CD4-positive, alpha-beta T cell treated with Interleukin-10 for 1 hour (primary cell): ENCODE measurements around the gene NUP93.
"Not testable (repeated sequence)": the region's sequence is repeated elsewhere in the genome, so short reads cannot be mapped to it uniquely, and the experiment has no call there.

ENCODE experiments used
- DNase-seq: peaks from one replicate; pipeline ENCODE4 v3.0.0-alpha.2; 2020

NUP93 gene

DNA sequence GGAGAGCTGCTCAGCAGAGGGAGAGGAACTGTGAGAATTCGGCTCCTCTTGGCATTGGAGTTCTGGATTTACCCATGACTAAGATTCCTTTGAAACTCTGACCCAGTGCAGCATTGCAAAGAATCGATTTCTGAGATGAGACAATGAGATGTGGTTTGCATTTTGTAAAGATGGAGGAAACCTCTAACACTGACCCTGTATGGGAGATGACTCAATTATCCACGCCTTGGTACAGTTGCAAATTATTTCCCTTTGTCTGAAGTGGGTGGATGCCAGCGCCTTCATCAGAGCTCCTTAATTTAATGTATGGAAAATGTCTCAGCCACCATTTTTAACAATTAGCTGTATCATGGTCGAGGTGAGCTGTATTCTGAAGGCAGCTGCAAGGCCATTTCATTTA is 53.4 kb downstream of the NUP93 start:
- no peak for DNase-seq

- no peak for DNase-seq
Measured at GRCh38 chr16:56785317-56785716, 55.4 kb downstream of the NUP93 start.

- DNase-seq: no peak
Measured at GRCh38 chr16:56787167-56787566, 57.2 kb downstream of the NUP93 start.

GRCh38 chr16:56788435-56788834 is 58.5 kb downstream of the NUP93 start:
- no peak for DNase-seq

DNA sequence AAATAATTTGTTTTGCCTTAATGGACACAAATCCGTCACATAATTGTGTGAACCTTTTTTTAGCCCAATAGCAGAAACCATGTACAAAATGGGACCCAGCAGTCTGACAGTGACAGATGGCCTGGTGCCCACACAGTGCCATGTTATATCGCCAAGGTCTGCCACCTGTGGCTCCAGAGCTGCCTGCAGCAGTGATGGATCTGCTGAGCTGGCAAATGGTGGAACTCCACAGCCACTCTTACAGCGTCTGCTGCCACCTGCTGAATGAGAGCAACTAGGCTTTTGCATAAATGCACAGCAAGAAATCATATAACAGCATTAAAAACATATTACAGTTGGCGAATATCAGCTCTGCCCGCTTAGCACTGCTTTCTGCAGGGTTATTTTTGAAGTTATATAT is 59.4 kb downstream of the NUP93 start:
- peak; percentile 26 for DNase-seq

DNA sequence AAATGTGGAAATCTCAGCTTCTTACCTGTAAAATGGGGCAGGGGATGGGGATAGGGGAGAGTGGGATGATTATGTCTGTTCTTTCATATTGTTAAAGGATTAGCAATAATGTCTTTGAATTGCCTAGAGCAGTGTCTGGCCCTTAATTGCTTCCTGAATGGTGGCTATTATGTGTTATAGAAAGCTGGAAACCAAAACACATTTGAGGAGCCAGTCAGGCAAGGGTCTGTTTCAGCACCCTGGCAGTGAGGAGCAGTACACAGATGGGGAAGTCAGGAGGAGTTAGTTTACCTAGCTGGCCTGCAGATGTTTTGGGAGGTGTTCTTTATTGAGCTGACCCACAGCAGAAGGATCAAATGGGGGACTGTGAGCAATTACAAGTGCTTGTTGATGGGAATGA is 63.0 kb downstream of the NUP93 start:
- DNase-seq: no peak

DNA sequence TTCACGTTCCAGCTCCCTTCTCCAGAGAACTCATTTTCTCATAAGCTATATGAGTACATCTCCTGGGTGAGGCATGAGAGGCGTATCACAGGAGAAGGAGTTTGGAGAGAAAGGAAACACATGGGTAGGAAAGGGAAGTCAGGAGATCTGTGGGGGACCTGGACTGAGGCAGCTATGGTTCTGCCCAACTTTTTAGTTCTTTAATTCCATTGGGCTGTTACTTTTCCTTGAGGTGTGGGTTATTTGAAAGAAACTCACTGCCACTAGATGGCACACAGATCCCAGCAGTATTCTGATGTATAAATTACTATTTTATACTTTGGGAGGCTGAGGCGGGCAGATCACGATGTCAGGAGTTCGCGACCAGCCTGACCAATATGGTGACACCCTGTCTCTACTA is 63.6 kb downstream of the NUP93 start:
- DNase-seq: peak; percentile 20

GRCh38 chr16:56795011-56795410 is 65.1 kb downstream of the NUP93 start:
- DNase-seq: no peak

- DNase-seq: not testable (repeated sequence)
Measured at GRCh38 chr16:56797038-56797437, 67.1 kb downstream of the NUP93 start.

- no peak for DNase-seq
Measured at GRCh38 chr16:56797861-56798260, 67.9 kb downstream of the NUP93 start.

DNA sequence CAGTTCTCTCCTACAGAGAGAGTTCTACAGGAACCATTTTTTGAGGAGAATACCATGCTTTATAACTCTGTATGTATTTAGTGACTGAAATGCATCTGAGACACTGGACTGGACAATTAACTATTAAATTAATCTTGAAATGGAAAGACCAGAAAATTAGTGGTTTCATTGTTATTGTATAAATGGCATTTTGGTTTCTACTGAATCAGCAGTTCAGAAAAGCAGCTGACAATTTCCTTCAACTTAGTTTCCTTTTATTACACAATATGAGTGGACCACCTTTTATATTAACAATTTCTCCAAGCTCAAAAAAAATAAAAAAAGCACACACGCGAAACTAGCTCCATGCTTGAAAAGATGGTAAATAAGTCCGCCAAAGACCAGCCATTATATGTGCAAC is 69.0 kb downstream of the NUP93 start:
- DNase-seq: no peak

DNA sequence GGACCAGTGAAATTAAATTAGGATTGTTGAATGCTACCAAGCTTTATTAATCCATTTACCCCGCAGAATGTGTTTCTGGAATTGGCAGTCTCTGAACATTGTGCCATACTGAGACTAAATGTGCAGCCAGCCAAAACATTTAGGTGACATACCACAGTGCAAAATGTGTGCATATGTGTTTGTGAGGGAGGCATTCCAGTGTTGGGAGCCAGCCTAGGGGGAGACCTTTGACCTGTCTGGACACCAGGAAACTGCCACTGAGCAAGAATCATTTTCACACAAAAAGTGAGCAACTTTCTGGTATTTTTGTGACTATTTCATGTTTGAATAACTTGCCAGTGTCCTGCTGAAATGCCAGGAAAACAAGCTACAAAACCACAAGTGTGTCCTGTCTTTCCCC is 70.4 kb downstream of the NUP93 start:
- no peak for DNase-seq

DNA sequence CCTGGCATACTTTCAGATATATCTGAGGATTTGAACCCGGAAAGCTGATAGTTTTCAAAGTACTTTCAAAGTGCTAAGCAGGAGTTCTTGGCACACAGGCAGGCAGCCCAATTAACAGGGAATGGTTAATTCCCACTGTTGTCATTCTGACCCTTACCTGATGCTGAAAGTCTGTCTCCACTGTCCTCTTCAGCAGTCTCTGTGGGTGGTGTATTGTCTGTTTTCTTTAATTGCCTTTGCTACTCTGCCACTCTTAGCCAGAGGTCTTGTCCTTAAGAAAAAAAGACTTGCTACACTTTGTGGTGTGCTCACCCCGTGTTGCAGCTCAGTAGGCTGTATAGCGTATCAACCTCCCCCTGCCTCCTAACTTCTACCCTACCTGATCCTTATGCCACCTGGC is 71.8 kb downstream of the NUP93 start:
- no peak for DNase-seq

DNA sequence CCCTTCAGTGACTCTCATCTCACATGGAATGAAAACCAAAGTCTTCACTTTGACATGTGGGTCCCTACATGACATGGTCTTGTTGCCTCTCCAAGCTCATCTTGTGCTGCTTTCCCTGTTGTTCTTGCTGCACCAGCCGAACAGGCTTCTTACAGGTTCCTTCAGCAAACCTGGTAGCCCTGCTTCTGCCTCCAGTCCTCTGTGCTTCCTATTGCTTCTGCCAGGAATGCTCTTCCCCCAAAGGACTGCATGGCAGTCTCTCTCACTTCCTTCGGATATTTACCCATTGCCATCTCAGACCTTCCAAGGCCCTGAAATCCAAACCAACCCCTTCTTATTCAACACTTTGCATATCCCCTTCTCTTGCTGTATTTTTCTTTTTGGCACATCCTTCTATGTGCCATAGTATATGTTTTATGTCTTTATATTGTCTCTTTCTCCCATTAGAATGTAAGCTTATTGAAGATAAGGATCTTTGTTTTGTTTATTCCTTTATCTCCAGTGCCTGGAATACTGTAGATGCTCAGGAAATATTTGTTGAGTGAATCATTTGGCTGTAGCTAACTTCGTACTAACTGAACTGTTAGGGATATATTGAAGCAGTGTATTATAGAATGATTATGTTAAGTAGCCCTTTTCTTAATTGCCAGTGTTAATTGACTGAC is 77.2 kb downstream of the NUP93 start:
- no peak for DNase-seq

DNA sequence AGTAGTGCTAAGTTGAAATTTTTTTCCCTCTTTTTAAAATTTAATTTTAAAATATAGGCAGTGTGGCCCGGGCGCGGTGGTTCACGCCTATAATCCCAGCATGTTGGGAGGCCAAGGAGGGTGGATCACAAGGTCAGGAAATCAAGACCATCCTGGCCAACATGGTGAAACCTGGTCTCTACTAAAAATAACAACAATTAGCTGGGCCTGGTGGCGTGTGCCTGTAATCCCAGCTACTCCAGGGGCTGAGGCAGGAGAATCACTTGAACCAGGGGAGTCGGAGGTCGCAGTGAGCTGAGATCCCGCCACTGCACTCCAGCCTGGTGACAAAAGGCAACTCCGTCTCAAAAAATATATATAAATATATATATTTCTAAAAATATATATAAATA is 77.7 kb downstream of the NUP93 start:
- DNase-seq: not testable (repeated sequence)

DNA sequence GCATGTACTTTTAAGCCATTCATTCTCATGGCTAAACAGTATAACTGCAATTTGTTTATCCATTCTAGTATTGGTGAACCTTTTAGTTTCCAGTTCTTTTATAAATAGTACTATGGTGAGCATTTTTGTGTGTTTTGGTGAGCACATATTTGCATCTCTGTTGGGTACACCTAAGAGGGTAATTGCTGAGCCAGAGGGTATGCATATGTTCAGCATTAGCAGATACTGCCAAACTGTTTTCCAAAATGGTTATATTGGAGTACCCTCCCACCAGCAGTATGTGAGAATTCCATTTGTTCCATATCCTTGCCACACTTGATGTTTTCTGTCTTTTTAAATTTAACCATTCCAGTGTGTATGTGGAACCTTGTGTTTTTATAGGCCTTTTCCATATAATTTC is 81.0 kb downstream of the NUP93 start:
- DNase-seq: no peak

GRCh38 chr16:56811602-56812001 is 81.7 kb downstream of the NUP93 start:
- DNase-seq: not testable (repeated sequence)

- no peak for DNase-seq
Measured at GRCh38 chr16:56812884-56813283, 83.0 kb downstream of the NUP93 start.

- DNase-seq: no peak
Measured at GRCh38 chr16:56814537-56815432, 84.9 kb downstream of the NUP93 start.

- no peak for DNase-seq
Measured at GRCh38 chr16:56815721-56816120, 85.8 kb downstream of the NUP93 start.

DNA sequence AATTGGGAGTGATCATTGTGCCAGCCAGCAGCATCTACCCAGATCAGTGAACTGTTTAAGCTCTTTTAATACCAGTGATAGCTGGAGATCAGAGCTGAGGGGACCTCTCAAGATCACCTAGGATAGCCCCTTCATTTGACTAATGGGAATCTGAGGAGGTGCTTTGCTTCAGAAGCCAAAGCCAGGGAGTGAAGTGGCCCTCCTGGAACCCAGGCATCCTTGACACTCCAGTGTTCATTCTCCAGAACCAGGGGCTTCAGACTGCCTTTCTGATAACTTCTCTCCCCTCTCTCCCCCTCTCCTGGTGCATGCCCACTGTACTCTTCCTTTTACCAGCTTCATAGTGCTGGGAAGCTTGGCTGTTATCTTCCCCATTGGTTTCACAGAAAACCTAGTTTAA is 87.1 kb downstream of the NUP93 start:
- no peak for DNase-seq

DNA sequence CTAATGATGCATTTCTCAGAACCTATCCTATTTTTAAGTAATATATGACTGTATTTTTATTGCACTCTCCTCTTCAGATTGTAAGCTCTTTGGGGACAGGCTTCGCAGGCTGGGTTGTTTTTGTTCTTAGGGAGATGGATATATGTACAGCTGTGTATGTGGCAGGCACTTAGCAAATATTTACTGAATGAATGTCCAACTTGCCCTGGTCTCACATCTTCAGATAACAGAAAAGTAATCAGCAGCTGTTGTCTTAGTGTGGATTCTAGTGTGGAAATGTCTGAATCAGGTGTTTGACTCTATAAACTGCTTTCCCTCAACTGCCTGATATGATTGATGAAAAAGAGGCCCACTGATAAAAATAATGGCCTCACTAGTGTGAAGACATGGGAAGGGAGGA is 88.0 kb downstream of the NUP93 start:
- no peak for DNase-seq

GRCh38 chr16:56823081-56823733 is 93.3 kb downstream of the NUP93 start:
- DNase-seq: no peak

- no peak for DNase-seq
Measured at GRCh38 chr16:56824331-56824730, 94.4 kb downstream of the NUP93 start.
